HEK293 (cell line): ENCODE data around the gene SHISAL2A.

Experiments used
- OVOL3 ChIP-seq: fragments of 450-650 bp; formaldehyde crosslinking; IDR thresholded peaks from 2 replicates; pipeline ENCODE4 v1.5.1; 2016; ENCODE audit warnings: missing biosample characterization, missing genetic modification characterization
- ZBTB8A ChIP-seq: fragments of 450-650 bp; formaldehyde crosslinking; IDR thresholded peaks from 2 replicates; pipeline ENCODE4 v1.5.1; 2016; ENCODE audit warnings: missing biosample characterization, missing genetic modification characterization
- ZNF423 ChIP-seq: fragments of 450-650 bp; formaldehyde crosslinking; IDR thresholded peaks from 2 replicates; pipeline ENCODE4 v1.5.1; 2016; ENCODE audit warnings: missing biosample characterization, missing genetic modification characterization
- ZNF510 ChIP-seq: fragments of 450-650 bp; formaldehyde crosslinking; IDR thresholded peaks from 2 replicates; pipeline ENCODE4 v1.5.1; 2018; ENCODE audit warnings: mild to moderate bottlenecking, missing genetic modification characterization, missing biosample characterization; ENCODE audit not compliant: insufficient replicate concordance
- ZNF792 ChIP-seq: fragments of 450-650 bp; formaldehyde crosslinking; IDR thresholded peaks from 2 replicates; pipeline ENCODE4 v1.5.1; 2016; ENCODE audit warnings: missing biosample characterization, missing genetic modification characterization
- TF ChIP-seq, protein P1 (sequence below): fragments of 450-650 bp; formaldehyde crosslinking; IDR thresholded peaks from 2 replicates; pipeline ENCODE4 v1.5.1; 2016; ENCODE audit warnings: missing biosample characterization, missing genetic modification characterization
- TF ChIP-seq, protein P2 (sequence below): fragments of 450-650 bp; formaldehyde crosslinking; IDR thresholded peaks from 2 replicates; pipeline ENCODE4 v1.5.1; 2016; ENCODE audit warnings: missing biosample characterization, missing genetic modification characterization, borderline replicate concordance

DNA sequence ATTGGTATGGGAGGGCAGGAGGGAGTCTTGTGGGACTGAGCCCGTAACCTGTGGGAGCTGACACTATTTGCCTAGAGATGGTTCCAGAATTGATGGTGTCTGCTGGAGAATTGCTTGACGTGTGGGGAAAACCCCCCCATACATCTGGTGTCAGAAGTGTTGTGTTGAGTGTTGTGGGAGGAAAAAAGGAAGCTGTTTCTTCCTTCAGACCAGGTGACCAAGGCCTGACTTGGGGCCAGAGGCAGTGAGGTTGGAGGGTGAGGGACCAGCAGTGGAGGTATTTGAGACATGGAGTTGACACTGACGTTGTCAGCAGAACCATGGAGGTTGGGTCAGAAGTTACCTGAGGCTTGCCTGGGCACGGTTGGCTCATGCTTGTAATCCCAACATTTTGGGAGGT lies 8.3 kb downstream of the SHISAL2A start:
- TF ChIP-seq, protein P1, sequence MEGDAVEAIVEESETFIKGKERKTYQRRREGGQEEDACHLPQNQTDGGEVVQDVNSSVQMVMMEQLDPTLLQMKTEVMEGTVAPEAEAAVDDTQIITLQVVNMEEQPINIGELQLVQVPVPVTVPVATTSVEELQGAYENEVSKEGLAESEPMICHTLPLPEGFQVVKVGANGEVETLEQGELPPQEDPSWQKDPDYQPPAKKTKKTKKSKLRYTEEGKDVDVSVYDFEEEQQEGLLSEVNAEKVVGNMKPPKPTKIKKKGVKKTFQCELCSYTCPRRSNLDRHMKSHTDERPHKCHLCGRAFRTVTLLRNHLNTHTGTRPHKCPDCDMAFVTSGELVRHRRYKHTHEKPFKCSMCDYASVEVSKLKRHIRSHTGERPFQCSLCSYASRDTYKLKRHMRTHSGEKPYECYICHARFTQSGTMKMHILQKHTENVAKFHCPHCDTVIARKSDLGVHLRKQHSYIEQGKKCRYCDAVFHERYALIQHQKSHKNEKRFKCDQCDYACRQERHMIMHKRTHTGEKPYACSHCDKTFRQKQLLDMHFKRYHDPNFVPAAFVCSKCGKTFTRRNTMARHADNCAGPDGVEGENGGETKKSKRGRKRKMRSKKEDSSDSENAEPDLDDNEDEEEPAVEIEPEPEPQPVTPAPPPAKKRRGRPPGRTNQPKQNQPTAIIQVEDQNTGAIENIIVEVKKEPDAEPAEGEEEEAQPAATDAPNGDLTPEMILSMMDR (tag by site-specific recombination): no peak
- TF ChIP-seq ZNF423 (no peak), OVOL3 (no peak), ZNF510 (tag by site-specific recombination) (no peak), ZBTB8A (tag by site-specific recombination) (no peak), ZNF792 (no peak)
- TF ChIP-seq, protein P2, sequence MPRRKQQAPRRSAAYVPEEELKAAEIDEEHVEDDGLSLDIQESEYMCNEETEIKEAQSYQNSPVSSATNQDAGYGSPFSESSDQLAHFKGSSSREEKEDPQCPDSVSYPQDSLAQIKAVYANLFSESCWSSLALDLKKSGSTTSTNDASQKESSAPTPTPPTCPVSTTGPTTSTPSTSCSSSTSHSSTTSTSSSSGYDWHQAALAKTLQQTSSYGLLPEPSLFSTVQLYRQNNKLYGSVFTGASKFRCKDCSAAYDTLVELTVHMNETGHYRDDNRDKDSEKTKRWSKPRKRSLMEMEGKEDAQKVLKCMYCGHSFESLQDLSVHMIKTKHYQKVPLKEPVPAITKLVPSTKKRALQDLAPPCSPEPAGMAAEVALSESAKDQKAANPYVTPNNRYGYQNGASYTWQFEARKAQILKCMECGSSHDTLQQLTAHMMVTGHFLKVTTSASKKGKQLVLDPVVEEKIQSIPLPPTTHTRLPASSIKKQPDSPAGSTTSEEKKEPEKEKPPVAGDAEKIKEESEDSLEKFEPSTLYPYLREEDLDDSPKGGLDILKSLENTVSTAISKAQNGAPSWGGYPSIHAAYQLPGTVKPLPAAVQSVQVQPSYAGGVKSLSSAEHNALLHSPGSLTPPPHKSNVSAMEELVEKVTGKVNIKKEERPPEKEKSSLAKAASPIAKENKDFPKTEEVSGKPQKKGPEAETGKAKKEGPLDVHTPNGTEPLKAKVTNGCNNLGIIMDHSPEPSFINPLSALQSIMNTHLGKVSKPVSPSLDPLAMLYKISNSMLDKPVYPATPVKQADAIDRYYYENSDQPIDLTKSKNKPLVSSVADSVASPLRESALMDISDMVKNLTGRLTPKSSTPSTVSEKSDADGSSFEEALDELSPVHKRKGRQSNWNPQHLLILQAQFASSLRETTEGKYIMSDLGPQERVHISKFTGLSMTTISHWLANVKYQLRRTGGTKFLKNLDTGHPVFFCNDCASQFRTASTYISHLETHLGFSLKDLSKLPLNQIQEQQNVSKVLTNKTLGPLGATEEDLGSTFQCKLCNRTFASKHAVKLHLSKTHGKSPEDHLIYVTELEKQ (tag by site-specific recombination): no peak
